ENCODE data around the gene PRCC.

The PRCC gene

GRCh38 chr1:156806512-156807440 is 39.4 kb downstream of the PRCC start:
- DNase-seq (ENCODE audit: low read depth) = peak; percentile 35
- H3K4me3 ChIP-seq (ENCODE audit: control insufficient read depth, low read depth, low read length) = no peak overlapping the region
- no peak for TF ChIP-seq CTCF (conservative IDR thresholded peaks at IDR 0.05; ENCODE audit: control insufficient read depth, insufficient read depth, low read depth, low read length)

DNA sequence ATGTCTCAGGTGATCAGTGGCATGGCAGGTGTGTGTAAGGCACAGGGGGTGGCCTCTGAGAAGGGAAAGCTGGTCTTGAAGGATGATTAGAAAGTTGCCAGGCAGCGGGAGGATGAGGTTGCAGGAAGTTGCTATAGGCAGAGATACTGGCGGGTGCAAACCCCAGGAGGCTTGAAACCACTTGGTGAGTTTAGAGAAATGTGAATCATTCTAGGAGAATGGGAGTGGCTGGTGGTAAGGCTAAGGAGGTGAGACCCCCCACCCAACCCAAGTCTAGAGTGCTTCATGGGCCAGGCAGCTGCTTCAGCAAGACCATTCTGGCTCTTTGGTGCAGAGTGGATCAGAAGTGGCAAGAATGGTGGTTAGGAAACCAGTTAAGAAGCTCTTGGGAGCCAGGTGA is 40.3 kb downstream of the PRCC start:
- TF ChIP-seq CTCF (conservative IDR thresholded peaks at IDR 0.05; ENCODE audit: control insufficient read depth, insufficient read depth, low read depth, low read length) = no peak
- no peak for DNase-seq (ENCODE audit: low read depth)
- H3K4me3 ChIP-seq (ENCODE audit: control insufficient read depth, low read depth, low read length) = no peak overlapping the region

GRCh38 chr1:156808186-156809030 is 41.1 kb downstream of the PRCC start:
- H3K4me3 ChIP-seq (ENCODE audit: control insufficient read depth, low read depth, low read length) = no peak overlapping the region
- no peak for TF ChIP-seq CTCF (conservative IDR thresholded peaks at IDR 0.05; ENCODE audit: control insufficient read depth, insufficient read depth, low read depth, low read length)
- DNase-seq (ENCODE audit: low read depth) = no peak

- DNase-seq (ENCODE audit: low read depth) = no peak
- no peak overlapping the region for H3K4me3 ChIP-seq (ENCODE audit: control insufficient read depth, low read depth, low read length)
- no peak for TF ChIP-seq CTCF (conservative IDR thresholded peaks at IDR 0.05; ENCODE audit: control insufficient read depth, insufficient read depth, low read depth, low read length)
Observed at GRCh38 chr1:156809281-156809680, 41.9 kb downstream of the PRCC start.

- H3K4me3 ChIP-seq (ENCODE audit: control insufficient read depth, low read depth, low read length) = no peak overlapping the region
- TF ChIP-seq CTCF (conservative IDR thresholded peaks at IDR 0.05; ENCODE audit: control insufficient read depth, insufficient read depth, low read depth, low read length) = no peak
- no peak for DNase-seq (ENCODE audit: low read depth)
Observed at GRCh38 chr1:156809711-156810366, 42.5 kb downstream of the PRCC start.

- no peak for TF ChIP-seq CTCF (conservative IDR thresholded peaks at IDR 0.05; ENCODE audit: control insufficient read depth, insufficient read depth, low read depth, low read length)
- no peak for DNase-seq (ENCODE audit: low read depth)
- no peak overlapping the region for H3K4me3 ChIP-seq (ENCODE audit: control insufficient read depth, low read depth, low read length)
Observed at GRCh38 chr1:156811168-156811567, 43.8 kb downstream of the PRCC start.

Data from fibroblast of mammary gland (primary cell).